ENCODE data around the gene MROH7. TPM values are rescaled to one million over a fixed set of nuclear protein-coding genes. Genes with fewer than 3 reads are reported as not detected.

The MROH7 gene
- total and polyA plus RNA-seq, 2 experiments from 2014 or later = 0.24 to 0.87 TPM

DNA sequence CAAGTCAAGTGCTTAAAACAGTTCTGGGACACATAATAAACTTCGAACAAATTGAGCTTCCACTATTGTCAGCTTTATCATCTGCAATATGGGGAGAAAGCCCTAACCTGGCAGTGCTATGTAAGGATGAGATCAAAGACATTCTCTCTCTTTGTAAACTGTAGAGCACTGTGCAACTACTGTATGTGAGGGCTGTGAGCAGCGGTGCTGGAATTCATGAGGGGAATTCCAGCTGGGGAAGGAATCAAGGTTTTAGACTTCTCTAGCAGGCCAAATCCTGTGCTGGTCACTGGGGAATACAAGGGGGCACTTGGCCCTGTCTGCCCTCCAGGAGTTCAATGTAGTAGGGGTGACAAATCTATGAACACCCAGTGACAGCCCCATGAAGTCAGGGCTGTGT lies 27.6 kb upstream of the MROH7 start:
- no peaks in the 10 kb centered on the region for H3K4me1 ChIP-seq (ENCODE audit: insufficient read depth)
- H4K20me1 ChIP-seq (ENCODE audit: insufficient read depth, poor library complexity, severe bottlenecking) = no peaks in the 10 kb centered on the region
- H3K9me3 ChIP-seq (ENCODE audit: low read depth) = no peaks in the 10 kb centered on the region
- no peaks in the 10 kb centered on the region for H3K27me3 ChIP-seq
- H2AFZ ChIP-seq = no peak overlapping the region
- no peak overlapping the region for H3K4me3 ChIP-seq
- 79% methylated on average over 2 of the region's 2 CpGs for WGBS (ENCODE audit: low lambda C conversion rate, missing lambda C conversion rate)
- H3K79me2 ChIP-seq = no peaks in the 10 kb centered on the region
- no peak for DNase-seq (ENCODE audit: low spot score)
- no peak for TF ChIP-seq EZH2phosphoT487 (IDR thresholded peaks at IDR 0.05; ENCODE audit: low read depth, severe bottlenecking, unreplicated experiment)
- TF ChIP-seq, protein P1, sequence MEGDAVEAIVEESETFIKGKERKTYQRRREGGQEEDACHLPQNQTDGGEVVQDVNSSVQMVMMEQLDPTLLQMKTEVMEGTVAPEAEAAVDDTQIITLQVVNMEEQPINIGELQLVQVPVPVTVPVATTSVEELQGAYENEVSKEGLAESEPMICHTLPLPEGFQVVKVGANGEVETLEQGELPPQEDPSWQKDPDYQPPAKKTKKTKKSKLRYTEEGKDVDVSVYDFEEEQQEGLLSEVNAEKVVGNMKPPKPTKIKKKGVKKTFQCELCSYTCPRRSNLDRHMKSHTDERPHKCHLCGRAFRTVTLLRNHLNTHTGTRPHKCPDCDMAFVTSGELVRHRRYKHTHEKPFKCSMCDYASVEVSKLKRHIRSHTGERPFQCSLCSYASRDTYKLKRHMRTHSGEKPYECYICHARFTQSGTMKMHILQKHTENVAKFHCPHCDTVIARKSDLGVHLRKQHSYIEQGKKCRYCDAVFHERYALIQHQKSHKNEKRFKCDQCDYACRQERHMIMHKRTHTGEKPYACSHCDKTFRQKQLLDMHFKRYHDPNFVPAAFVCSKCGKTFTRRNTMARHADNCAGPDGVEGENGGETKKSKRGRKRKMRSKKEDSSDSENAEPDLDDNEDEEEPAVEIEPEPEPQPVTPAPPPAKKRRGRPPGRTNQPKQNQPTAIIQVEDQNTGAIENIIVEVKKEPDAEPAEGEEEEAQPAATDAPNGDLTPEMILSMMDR (IDR thresholded peaks at IDR 0.05; ENCODE audit: poor library complexity) = no peak
- TF ChIP-seq EZH2 (IDR thresholded peaks at IDR 0.05; ENCODE audit: borderline replicate concordance) = no peak
- H3K36me3 ChIP-seq (replicated peaks; ENCODE audit: insufficient read depth, low read depth) = no peaks in the 10 kb centered on the region
- no peak overlapping the region for H3K27ac ChIP-seq
- H3K9me2 ChIP-seq (replicated peaks; ENCODE audit: insufficient read depth) = no peaks in the 10 kb centered on the region
- H3K4me2 ChIP-seq = no peak overlapping the region

DNA sequence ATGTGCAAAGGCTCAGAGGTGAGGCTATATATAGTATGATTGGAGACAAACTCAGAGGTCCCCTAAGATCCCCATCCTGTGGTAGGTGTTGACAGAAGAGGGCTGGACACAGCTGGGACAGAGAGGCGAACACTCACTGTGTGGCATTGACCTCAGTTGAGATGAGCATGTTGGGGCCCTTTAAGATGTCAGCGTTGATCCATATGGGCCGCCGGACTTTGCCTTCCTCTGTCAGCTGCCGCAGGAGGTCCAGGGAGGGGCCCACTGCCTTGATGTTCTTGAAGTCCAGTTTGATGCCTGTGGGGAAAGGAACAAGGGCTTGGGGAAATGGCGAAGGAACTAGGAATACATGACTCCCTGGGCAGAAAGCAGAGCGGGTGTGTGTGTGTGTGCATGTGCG lies 27.0 kb upstream of the MROH7 start:
- no peak for TF ChIP-seq EZH2phosphoT487 (IDR thresholded peaks at IDR 0.05; ENCODE audit: low read depth, severe bottlenecking, unreplicated experiment)
- no peak for TF ChIP-seq EZH2 (IDR thresholded peaks at IDR 0.05; ENCODE audit: borderline replicate concordance)
- TF ChIP-seq, protein P1 (IDR thresholded peaks at IDR 0.05; ENCODE audit: poor library complexity) = no peak
- H4K20me1 ChIP-seq (ENCODE audit: insufficient read depth, poor library complexity, severe bottlenecking) = no peaks in the 10 kb centered on the region
- no peaks in the 10 kb centered on the region for H3K9me2 ChIP-seq (replicated peaks; ENCODE audit: insufficient read depth)
- H3K4me3 ChIP-seq = no peak overlapping the region
- H3K27me3 ChIP-seq = no peaks in the 10 kb centered on the region
- WGBS (ENCODE audit: low lambda C conversion rate, missing lambda C conversion rate) = 67% methylated on average over 8 of the region's 8 CpGs
- H2AFZ ChIP-seq = no peak overlapping the region
- no peaks in the 10 kb centered on the region for H3K9me3 ChIP-seq (ENCODE audit: low read depth)
- H3K4me1 ChIP-seq (ENCODE audit: insufficient read depth) = no peaks in the 10 kb centered on the region
- H3K36me3 ChIP-seq (replicated peaks; ENCODE audit: insufficient read depth, low read depth) = no peaks in the 10 kb centered on the region
- H3K79me2 ChIP-seq = no peaks in the 10 kb centered on the region
- no peak overlapping the region for H3K4me2 ChIP-seq
- peak; percentile 5 for DNase-seq (ENCODE audit: low spot score)
- H3K27ac ChIP-seq = no peak overlapping the region

DNA sequence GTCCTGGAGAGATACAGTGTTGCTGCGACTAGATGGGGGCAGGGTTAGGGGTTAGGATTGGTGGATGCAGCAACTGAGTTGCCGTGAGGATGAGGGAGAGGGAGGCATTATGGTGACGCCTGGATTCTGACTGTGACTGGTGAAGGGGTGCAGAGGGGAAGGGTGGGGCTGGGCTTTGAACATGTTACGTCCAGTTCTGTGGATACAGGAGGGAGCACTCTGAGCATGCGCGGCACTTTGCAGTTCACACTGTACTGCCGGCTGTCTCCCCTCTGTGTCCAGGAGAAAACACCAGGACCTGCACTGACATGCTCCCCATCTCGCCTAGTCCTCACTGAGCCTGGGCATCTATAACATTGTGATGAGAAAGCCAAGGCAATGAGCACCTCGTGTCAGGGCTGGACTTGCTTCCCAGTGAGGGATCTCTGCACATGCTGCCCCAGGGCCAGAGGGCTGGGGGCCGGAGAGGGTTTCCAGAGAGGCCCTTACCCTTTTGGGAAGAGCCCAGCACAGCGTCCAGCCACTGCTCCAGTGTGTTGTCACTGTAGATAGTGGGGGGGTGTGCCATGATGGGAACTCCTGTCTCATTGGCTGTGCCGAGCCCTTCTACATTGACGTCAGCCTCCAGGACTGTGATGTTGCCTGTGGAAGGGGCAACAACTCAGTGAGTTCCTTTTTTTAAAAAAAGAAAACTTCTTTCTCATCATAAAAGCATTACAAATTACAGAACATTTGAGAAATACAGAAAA lies 25.9 kb upstream of the MROH7 start:
- Histone ChIP-seq H3K4me1 (ENCODE audit: insufficient read depth) (no peaks in the 10 kb centered on the region), H3K4me3 (no peak overlapping the region), H2AFZ (no peak overlapping the region), H3K9me2 (replicated peaks; ENCODE audit: insufficient read depth) (no peaks in the 10 kb centered on the region), H3K9me3 (ENCODE audit: low read depth) (no peaks in the 10 kb centered on the region), H3K79me2 (no peaks in the 10 kb centered on the region), H3K36me3 (replicated peaks; ENCODE audit: insufficient read depth, low read depth) (no peaks in the 10 kb centered on the region), H4K20me1 (ENCODE audit: insufficient read depth, poor library complexity, severe bottlenecking) (no peaks in the 10 kb centered on the region), H3K27me3 (no peaks in the 10 kb centered on the region), H3K27ac (no peak overlapping the region), H3K4me2 (no peak overlapping the region)
- WGBS (ENCODE audit: low lambda C conversion rate, missing lambda C conversion rate) = 81% methylated on average over 13 of the region's 13 CpGs
- TF ChIP-seq, protein P1 (IDR thresholded peaks at IDR 0.05; ENCODE audit: poor library complexity) = no peak
- TF ChIP-seq EZH2phosphoT487 (IDR thresholded peaks at IDR 0.05; ENCODE audit: low read depth, severe bottlenecking, unreplicated experiment) (no peak), EZH2 (IDR thresholded peaks at IDR 0.05; ENCODE audit: borderline replicate concordance) (no peak)
- DNase-seq (ENCODE audit: low spot score) = peak; percentile 4
